Esophagus muscularis mucosa (tissue), 4 donors: ENCODE data around the gene CBLB. TPM values are rescaled to one million over a fixed set of nuclear protein-coding genes. Genes with fewer than 3 reads are reported as not detected.

Experiments used
- DNase-seq: peaks from one replicate; pipeline ENCODE4 v3.0.0-alpha.2; 2017; ENCODE audit errors: extremely low spot score
- H3K27ac ChIP-seq, 4 donors: fragments of 200-600 bp; sonication (generic); replicated peaks in 1 of 4; 1 replicate in 3 of 4; 2 replicates in 1 of 4; pipeline ENCODE4 v1.5.1; 2016 to 2019; ENCODE audit warnings: mild to moderate bottlenecking in 1 of 4
- H3K27me3 ChIP-seq, 4 donors: fragments of 200-600 bp; sonication (generic); one replicate each; pipeline versions ENCODE4 v1.5.1 to v1.6.0; 2016 to 2019
- H3K36me3 ChIP-seq, 4 donors: fragments of 200-600 bp; sonication (generic); one replicate each; pipeline ENCODE4 v1.5.1; 2016 to 2019
- H3K4me1 ChIP-seq, 4 donors: fragments of 200-600 bp; sonication (generic); one replicate each; pipeline ENCODE4 v1.5.1; 2016 to 2019
- H3K4me3 ChIP-seq, 4 donors: fragments of 200-600 bp; sonication (generic); 1 replicate in 2 of 4; 2 replicates in 2 of 4; pipeline ENCODE4 v1.5.1; 2016 to 2019; ENCODE audit warnings: mild to moderate bottlenecking in 4 of 4, moderate library complexity in 1 of 4
- H3K9me3 ChIP-seq, 4 donors: fragments of 200-600 bp; sonication (generic); 1 replicate in 3 of 4; 2 replicates in 1 of 4; pipeline ENCODE4 v1.5.1; 2016 to 2019
- EP300 ChIP-seq: sonication (generic); formaldehyde crosslinking; IDR thresholded peaks from one replicate; pipeline ENCODE4 v1.6.1; 2017; ENCODE audit warnings: antibody characterized with exemption
- POLR2A ChIP-seq: fragments of 450-650 bp; IDR thresholded peaks from one replicate; pipeline ENCODE4 v1.6.1; 2017; ENCODE audit warnings: antibody characterized with exemption, moderate library complexity, mild to moderate bottlenecking, low read depth
- POLR2AphosphoS5 ChIP-seq, 2 donors: sonication (generic); formaldehyde crosslinking; IDR thresholded peaks; one replicate each; pipeline ENCODE4 v1.6.1; 2017; ENCODE audit warnings: antibody characterized with exemption in 2 of 2
- WGBS: methylation state at CpG from one replicate; pipeline ENCODE4 v1.1.5; 2018; 5-methylcytosine and 5-hydroxymethylcytosine counted together
- intact Hi-C: fragments of 100-400 bp; cut with DNase I; formaldehyde crosslinking; loops from one replicate; pipeline ENCODE4 v1.15.1; 2023
- total RNA-seq, 4 donors: library from RNA; depleted of rRNA; stranded (reverse); fragments of >200 nt; gene quantifications; one replicate each; pipeline versions ENCODE4 v1.1.0 to v1.2.1, GENCODE V29; 2016
- TF ChIP-seq, protein P1 (sequence below), 3 experiments: fragments of 200-600 bp in 2 of 3; fragments of 450-650 bp in 1 of 3; sonication (generic) in 2 of 3; IDR thresholded peaks; one replicate each; pipeline ENCODE4 v1.5.1; 2017 to 2019; ENCODE audit warnings: antibody characterized with exemption in 3 of 3, mild to moderate bottlenecking in 2 of 3, moderate library complexity in 1 of 3

CBLB gene
- total RNA-seq, 4 donors from 2014 or later = 20.7 to 35.7 (median 26.2) TPM

- no peak overlapping the region for H3K27ac ChIP-seq
- TF ChIP-seq, protein P1, sequence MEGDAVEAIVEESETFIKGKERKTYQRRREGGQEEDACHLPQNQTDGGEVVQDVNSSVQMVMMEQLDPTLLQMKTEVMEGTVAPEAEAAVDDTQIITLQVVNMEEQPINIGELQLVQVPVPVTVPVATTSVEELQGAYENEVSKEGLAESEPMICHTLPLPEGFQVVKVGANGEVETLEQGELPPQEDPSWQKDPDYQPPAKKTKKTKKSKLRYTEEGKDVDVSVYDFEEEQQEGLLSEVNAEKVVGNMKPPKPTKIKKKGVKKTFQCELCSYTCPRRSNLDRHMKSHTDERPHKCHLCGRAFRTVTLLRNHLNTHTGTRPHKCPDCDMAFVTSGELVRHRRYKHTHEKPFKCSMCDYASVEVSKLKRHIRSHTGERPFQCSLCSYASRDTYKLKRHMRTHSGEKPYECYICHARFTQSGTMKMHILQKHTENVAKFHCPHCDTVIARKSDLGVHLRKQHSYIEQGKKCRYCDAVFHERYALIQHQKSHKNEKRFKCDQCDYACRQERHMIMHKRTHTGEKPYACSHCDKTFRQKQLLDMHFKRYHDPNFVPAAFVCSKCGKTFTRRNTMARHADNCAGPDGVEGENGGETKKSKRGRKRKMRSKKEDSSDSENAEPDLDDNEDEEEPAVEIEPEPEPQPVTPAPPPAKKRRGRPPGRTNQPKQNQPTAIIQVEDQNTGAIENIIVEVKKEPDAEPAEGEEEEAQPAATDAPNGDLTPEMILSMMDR (IDR thresholded peaks at IDR 0.05) = no peak
- TF ChIP-seq POLR2A (no peak), POLR2AphosphoS5 (IDR thresholded peaks at IDR 0.05) (no peak), EP300 (no peak)
- H3K4me1 ChIP-seq = peaks cover 38 to 48% (median 40%) of the 10 kb centered on the region in 4 donors
- H3K9me3 ChIP-seq = no peaks in the 10 kb centered on the region
- no peaks in the 10 kb centered on the region for H3K27me3 ChIP-seq
- H3K36me3 ChIP-seq = peaks cover 0 to 24% (median 2%) of the 10 kb centered on the region in 4 donors
- WGBS = 91% methylated on average over 3 of the region's 3 CpGs
- DNase-seq = no peak
- no peak overlapping the region for H3K4me3 ChIP-seq
- intact Hi-C loops = no loop called here
These were observed 26.4 kb downstream of the CBLB start for GRCh38 chr3:105842449-105842848.

GRCh38 chr3:105837947-105838346 is 30.9 kb downstream of the CBLB start:
- WGBS = 85% methylated on average over 2 of the region's 2 CpGs
- Histone ChIP-seq H3K4me3 (no peak overlapping the region), H3K27me3 (no peaks in the 10 kb centered on the region), H3K4me1 (peaks cover 19 to 37% (median 33%) of the 10 kb centered on the region in 4 donors), H3K36me3 (peaks cover 0 to 24% (median 2%) of the 10 kb centered on the region in 4 donors), H3K9me3 (no peaks in the 10 kb centered on the region), H3K27ac (no peak overlapping the region)
- TF ChIP-seq EP300 = no peak
- TF ChIP-seq, protein P1 (IDR thresholded peaks at IDR 0.05) = no peak
- TF ChIP-seq POLR2A = no peak
- no peak for TF ChIP-seq POLR2AphosphoS5 (IDR thresholded peaks at IDR 0.05)
- DNase-seq = no peak
- intact Hi-C loops = no loop called here

- no peak overlapping the region for H3K4me3 ChIP-seq
- TF ChIP-seq, protein P1 (IDR thresholded peaks at IDR 0.05) = no peak
- no peak for TF ChIP-seq POLR2A
- H3K27ac ChIP-seq = no peak overlapping the region
- peaks cover 19 to 37% (median 30%) of the 10 kb centered on the region in 4 donors for H3K4me1 ChIP-seq
- 79% methylated on average over 5 of the region's 5 CpGs for WGBS
- no peak for DNase-seq
- no peaks in the 10 kb centered on the region for H3K9me3 ChIP-seq
- intact Hi-C loops = no loop called here
- H3K27me3 ChIP-seq = no peaks in the 10 kb centered on the region
- H3K36me3 ChIP-seq = peaks cover 0 to 22% (median under 1%) of the 10 kb centered on the region in 4 donors
These were observed 31.6 kb downstream of the CBLB start for GRCh38 chr3:105837143-105837740.

DNA sequence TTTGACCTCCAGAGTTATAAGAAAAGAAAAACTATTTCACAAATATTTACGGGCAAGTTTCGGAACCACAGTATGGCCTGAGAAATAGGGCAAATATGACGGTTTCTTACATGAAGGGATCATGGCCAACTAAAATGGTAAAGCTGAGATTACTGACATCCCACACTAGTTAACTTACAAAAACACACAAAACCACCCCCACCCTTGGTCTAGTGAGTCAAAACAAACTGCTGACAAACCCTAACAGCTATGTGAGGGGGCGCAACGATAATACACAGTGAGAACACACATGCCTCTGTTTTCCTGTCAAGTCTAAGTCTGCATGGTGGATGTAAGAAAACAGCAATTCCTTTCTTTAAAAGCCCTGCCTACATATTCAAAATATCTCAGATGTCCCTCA is 32.3 kb downstream of the CBLB start:
- intact Hi-C loops = no loop called here
- TF ChIP-seq, protein P1 (IDR thresholded peaks at IDR 0.05) = no peak
- TF ChIP-seq EP300 (no peak), POLR2AphosphoS5 (IDR thresholded peaks at IDR 0.05) (no peak), POLR2A (no peak)
- Histone ChIP-seq H3K4me1 (peaks cover 19 to 37% (median 30%) of the 10 kb centered on the region in 4 donors), H3K9me3 (no peaks in the 10 kb centered on the region), H3K36me3 (peaks cover 0 to 15% (median 0%) of the 10 kb centered on the region in 4 donors), H3K27ac (no peak overlapping the region), H3K4me3 (no peak overlapping the region), H3K27me3 (no peaks in the 10 kb centered on the region)
- DNase-seq = no peak
- 85% methylated on average over 5 of the region's 5 CpGs for WGBS

DNA sequence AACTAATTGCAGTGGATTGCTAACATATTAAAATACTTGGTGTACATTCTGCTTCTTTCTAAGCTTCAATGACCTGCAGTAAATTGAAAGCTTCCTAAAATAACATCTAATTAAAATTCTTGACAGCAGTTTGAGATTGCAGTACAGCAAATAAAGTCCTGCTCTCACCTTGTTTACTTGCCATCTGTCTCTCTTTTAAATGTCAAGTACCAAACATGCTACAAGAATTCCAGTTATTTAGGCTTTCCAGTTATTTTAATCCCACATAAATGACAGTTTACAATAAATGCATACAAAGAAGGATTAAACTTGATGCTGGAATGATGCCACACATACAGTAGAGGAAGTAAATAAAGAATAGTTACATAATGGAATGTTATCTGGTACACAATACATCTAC is 33.2 kb downstream of the CBLB start:
- Histone ChIP-seq H3K27ac (no peak overlapping the region), H3K4me3 (no peak overlapping the region), H3K36me3 (peaks cover 0 to 12% (median 0%) of the 10 kb centered on the region in 4 donors), H3K4me1 (peaks cover 19 to 37% (median 30%) of the 10 kb centered on the region in 4 donors), H3K9me3 (no peaks in the 10 kb centered on the region), H3K27me3 (no peaks in the 10 kb centered on the region)
- TF ChIP-seq POLR2A (no peak), POLR2AphosphoS5 (IDR thresholded peaks at IDR 0.05) (no peak), EP300 (no peak)
- TF ChIP-seq, protein P1 (IDR thresholded peaks at IDR 0.05) = no peak
- DNase-seq = no peak
- intact Hi-C loops = no loop called here
